Gastroesophageal sphincter (tissue), 4 donors: ENCODE results near the gene ZNF841. TPM values are rescaled to one million over a fixed set of nuclear protein-coding genes. Genes with fewer than 3 reads are reported as not detected.

Experiments used
- ATAC-seq: fragments of 150-250 bp; one replicate; pipeline ENCODE4 v1.9.1; 2016; ENCODE audit warnings: mild to moderate bottlenecking, moderate library complexity
- H3K27ac ChIP-seq, 4 donors: fragments of 200-600 bp; sonication (generic) in 3 of 4; 1 replicate in 3 of 4; 2 replicates in 1 of 4; pipeline ENCODE4 v1.5.1; 2016 to 2019
- H3K27me3 ChIP-seq: fragments of 200-600 bp; sonication (generic); one replicate; pipeline ENCODE4 v1.5.1; 2019
- H3K36me3 ChIP-seq, 2 donors: fragments of 200-600 bp; sonication (generic); one replicate each; pipeline ENCODE4 v1.5.1; 2019; ENCODE audit warnings: control low read depth in 1 of 2
- H3K4me1 ChIP-seq, 3 donors: fragments of 200-600 bp; sonication (generic); 1 replicate in 2 of 3; 2 replicates in 1 of 3; pipeline ENCODE4 v1.5.1; 2016 to 2019; ENCODE audit warnings: control low read depth in 2 of 3
- H3K4me3 ChIP-seq, 2 donors: fragments of 200-600 bp; sonication (generic); one replicate each; pipeline ENCODE4 v1.5.1; 2019; ENCODE audit warnings: mild to moderate bottlenecking in 1 of 2, moderate library complexity in 1 of 2
- H3K9me3 ChIP-seq, 3 donors: fragments of 200-600 bp; sonication (generic); one replicate each; pipeline ENCODE4 v1.5.1; 2017 to 2019; ENCODE audit warnings: control low read depth in 2 of 3
- EP300 ChIP-seq: sonication (generic); formaldehyde crosslinking; IDR thresholded peaks from one replicate; pipeline ENCODE4 v1.6.1; 2017; ENCODE audit warnings: antibody characterized with exemption, mild to moderate bottlenecking
- POLR2A ChIP-seq, 2 donors: fragments of 450-650 bp; IDR thresholded peaks; one replicate each; pipeline ENCODE4 v1.6.1; 2017; ENCODE audit warnings: antibody characterized with exemption in 2 of 2, mild to moderate bottlenecking in 2 of 2, moderate library complexity in 1 of 2
- POLR2AphosphoS5 ChIP-seq: sonication (generic); formaldehyde crosslinking; IDR thresholded peaks from one replicate; pipeline ENCODE4 v1.6.1; 2017; ENCODE audit warnings: antibody characterized with exemption
- WGBS, 2 donors: methylation state at CpG; one replicate each; pipeline ENCODE4 v1.1.5; 2018; ENCODE audit warnings: low coverage in 1 of 2; 5-methylcytosine and 5-hydroxymethylcytosine counted together
- total RNA-seq, 4 donors: library from RNA; depleted of rRNA; stranded (reverse); fragments of >200 nt; gene quantifications; one replicate each; pipeline ENCODE4 v1.1.0, GENCODE V29; 2016
- TF ChIP-seq, protein P1 (sequence below), 4 experiments: fragments of 200-600 bp in 2 of 4; fragments of 450-650 bp in 2 of 4; sonication (generic) in 1 of 4; IDR thresholded peaks; one replicate each; pipeline ENCODE4 v1.5.1; 2017 to 2019; ENCODE audit warnings: antibody characterized with exemption in 4 of 4, mild to moderate bottlenecking in 2 of 4, moderate library complexity in 2 of 4

The ZNF841 gene
- total RNA-seq, 4 donors from 2014 or later: 12.6 to 26.3 (median 15.9) TPM

DNA sequence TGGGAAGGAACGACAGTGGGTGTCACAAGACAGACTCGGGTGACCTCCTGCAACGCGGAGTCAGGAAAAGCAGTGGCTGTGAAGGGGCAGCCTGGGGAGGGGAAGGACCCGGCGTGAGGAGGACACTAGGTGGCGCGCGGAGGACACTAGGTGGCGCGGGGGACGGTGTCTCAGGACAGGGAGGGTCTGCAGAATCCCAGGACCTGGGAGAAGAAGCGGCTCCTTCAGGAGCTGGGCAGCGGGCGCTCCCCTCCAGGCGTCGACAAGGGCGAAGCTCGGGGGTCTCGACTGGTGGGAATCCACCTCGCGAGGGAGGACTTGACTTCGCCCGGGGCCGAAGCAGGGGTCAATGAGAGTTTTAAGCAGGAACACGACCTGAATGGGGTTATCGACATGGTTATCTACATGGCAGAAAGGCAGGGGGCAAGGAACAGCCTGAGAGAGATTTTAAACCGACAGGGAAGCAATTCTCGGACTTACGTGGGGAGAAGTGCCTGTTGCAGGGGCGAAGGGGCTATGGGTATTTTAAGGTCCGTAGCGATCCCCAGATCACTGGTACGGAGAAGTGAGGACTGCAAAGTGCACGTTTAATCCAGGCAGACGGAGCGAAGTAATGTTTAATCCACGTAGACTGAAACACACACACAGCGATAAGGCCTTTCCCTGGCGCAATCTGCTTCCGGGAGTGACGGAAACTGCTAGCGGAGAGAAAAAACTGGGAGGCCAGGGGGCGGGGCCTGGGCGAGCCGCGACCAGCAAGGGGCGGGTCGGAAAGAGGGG lies 43.9 kb upstream of the ZNF841 start, which contains the start of gene ZNF616:
ZNF616 (minus strand) TSS at position 687 of the 780 bp plus-strand sequence. CDS start 9,426 bp downstream, outside the sequence.
- no peaks in the 10 kb centered on the region for H3K9me3 ChIP-seq
- ATAC-seq: peak; percentile 90
- WGBS, 2 donors: 0% methylated on average over 16 to 38 of the region's 49 CpGs
- H3K27ac ChIP-seq: peak within 1 kb of the TSS; percentile 91 to 97 (median 92)
- H3K36me3 ChIP-seq: no peaks in the 10 kb centered on the region
- peak within 1 kb of the TSS; percentile 83 to 85 for H3K4me3 ChIP-seq
- H3K4me1 ChIP-seq: peaks cover 0 to 24% (median 10%) of the 10 kb centered on the region in 3 donors
- no peaks in the 10 kb centered on the region for H3K27me3 ChIP-seq
- TF ChIP-seq EP300: no peak
- TF ChIP-seq, protein P1, sequence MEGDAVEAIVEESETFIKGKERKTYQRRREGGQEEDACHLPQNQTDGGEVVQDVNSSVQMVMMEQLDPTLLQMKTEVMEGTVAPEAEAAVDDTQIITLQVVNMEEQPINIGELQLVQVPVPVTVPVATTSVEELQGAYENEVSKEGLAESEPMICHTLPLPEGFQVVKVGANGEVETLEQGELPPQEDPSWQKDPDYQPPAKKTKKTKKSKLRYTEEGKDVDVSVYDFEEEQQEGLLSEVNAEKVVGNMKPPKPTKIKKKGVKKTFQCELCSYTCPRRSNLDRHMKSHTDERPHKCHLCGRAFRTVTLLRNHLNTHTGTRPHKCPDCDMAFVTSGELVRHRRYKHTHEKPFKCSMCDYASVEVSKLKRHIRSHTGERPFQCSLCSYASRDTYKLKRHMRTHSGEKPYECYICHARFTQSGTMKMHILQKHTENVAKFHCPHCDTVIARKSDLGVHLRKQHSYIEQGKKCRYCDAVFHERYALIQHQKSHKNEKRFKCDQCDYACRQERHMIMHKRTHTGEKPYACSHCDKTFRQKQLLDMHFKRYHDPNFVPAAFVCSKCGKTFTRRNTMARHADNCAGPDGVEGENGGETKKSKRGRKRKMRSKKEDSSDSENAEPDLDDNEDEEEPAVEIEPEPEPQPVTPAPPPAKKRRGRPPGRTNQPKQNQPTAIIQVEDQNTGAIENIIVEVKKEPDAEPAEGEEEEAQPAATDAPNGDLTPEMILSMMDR (IDR thresholded peaks at IDR 0.05): peak; percentile 61 to 85 (median 78)
- peak; percentile 77 for TF ChIP-seq POLR2AphosphoS5
- TF ChIP-seq POLR2A (IDR thresholded peaks at IDR 0.05): peak in 1 of 2 donors; percentile 29

DNA sequence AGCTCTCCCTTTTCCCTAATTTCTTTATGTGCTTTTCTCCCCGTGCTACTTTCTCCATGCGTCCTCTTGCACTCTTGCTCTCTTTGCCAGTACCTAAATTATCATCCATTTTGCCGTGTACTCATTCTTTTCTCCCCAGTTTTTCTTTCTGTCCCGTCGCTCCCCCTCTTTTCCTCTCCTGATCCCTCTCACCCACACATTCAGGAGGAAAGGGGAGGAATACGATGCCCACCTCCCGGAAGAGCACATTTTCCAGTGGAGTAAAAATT lies 43.4 kb upstream of the ZNF841 start:
- Histone ChIP-seq H3K4me3 (peak overlapping the region; percentile 83 to 85), H3K36me3 (no peaks in the 10 kb centered on the region), H3K4me1 (peaks cover 0 to 24% (median 10%) of the 10 kb centered on the region in 3 donors), H3K27ac (peak overlapping the region; percentile 91 to 97 (median 92)), H3K27me3 (no peaks in the 10 kb centered on the region), H3K9me3 (no peaks in the 10 kb centered on the region)
- ATAC-seq: no peak
- WGBS, 2 donors: 0% methylated on average over 4 of the region's 7 CpGs; no CpG with 5 or more reads in 1 of the 2 donors
- TF ChIP-seq EP300 (no peak), POLR2AphosphoS5 (no peak), POLR2A (IDR thresholded peaks at IDR 0.05) (no peak)
- TF ChIP-seq, protein P1 (IDR thresholded peaks at IDR 0.05): no peak

DNA sequence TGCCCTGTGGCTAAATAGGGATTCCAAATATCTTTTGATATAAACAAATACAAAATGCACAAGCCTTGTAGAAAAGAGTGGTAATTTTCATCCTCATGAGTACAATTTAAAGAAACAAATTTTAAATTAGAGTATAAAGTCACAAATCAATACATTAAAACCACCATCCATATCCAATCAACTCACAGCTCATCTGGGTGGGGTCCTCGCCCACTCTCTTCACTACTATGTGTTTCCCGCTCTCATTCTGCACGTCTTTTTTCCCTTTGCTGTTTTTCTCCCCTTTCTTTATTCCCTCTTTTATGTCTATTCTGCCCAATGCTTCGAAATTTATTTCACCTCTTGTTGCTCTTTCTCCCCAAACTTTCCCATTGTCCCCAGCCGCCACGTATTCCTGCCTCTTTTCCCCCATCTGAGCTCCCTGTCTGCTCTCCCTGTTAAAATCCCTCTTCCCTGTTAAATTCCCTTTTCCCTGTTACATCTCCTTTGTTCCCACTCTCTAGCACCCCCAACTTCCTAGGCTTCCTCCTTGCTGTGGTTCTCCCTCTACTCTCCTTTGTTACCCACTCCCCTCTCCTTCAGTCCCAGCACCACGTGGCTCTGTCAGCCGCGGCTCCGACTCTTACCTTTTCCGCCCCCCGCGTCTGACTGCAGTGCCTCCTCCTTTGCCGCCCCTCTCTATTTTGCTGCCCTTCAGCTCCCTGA lies 42.9 kb upstream of the ZNF841 start:
- ATAC-seq: no peak
- peaks cover 0 to 24% (median 10%) of the 10 kb centered on the region in 3 donors for H3K4me1 ChIP-seq
- WGBS, 2 donors: 2 to 5% methylated on average over 12 to 14 of the region's 14 CpGs

DNA sequence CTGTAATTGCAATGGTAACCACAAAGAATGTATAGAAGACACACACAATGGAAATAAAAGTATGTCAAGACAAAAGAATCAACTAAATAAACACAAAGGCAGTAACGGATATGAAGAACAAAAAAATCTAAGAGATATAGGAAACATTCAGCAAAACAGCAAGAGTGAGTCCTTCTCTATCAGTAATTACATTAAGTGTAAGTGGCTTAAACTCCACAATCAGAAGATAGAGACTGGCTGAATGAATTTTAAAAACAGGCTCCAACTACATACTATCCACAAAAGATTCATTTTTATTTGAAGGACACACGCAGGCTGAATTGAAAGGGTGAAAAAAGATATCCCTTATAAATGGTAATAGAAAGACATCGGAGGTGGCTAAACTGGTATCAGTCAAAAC lies 24.7 kb upstream of the ZNF841 start:
- H3K27me3 ChIP-seq: no peaks in the 10 kb centered on the region
- no peak overlapping the region for H3K4me3 ChIP-seq
- 100% methylated on average over 2 to 3 of the region's 3 CpGs for WGBS, 2 donors
- no peaks in the 10 kb centered on the region for H3K4me1 ChIP-seq
- peaks cover 4 to 87% (median 9%) of the 10 kb centered on the region in 3 donors for H3K9me3 ChIP-seq
- ATAC-seq: no peak
- TF ChIP-seq POLR2A (IDR thresholded peaks at IDR 0.05) (no peak), EP300 (no peak), POLR2AphosphoS5 (no peak)
- TF ChIP-seq, protein P1 (IDR thresholded peaks at IDR 0.05): no peak
- no peak overlapping the region for H3K27ac ChIP-seq
- H3K36me3 ChIP-seq: peaks cover 22 to 100% of the 10 kb centered on the region in 2 donors

More for the DNA sequence above, 42.9 kb upstream of the ZNF841 start:
- Histone ChIP-seq H3K27ac (peak overlapping the region; percentile 91 to 97 (median 92)), H3K9me3 (no peaks in the 10 kb centered on the region), H3K4me3 (peak overlapping the region; percentile 83 to 85), H3K36me3 (no peaks in the 10 kb centered on the region), H3K27me3 (no peaks in the 10 kb centered on the region)
- no peak for TF ChIP-seq POLR2AphosphoS5
- no peak for TF ChIP-seq EP300

DNA sequence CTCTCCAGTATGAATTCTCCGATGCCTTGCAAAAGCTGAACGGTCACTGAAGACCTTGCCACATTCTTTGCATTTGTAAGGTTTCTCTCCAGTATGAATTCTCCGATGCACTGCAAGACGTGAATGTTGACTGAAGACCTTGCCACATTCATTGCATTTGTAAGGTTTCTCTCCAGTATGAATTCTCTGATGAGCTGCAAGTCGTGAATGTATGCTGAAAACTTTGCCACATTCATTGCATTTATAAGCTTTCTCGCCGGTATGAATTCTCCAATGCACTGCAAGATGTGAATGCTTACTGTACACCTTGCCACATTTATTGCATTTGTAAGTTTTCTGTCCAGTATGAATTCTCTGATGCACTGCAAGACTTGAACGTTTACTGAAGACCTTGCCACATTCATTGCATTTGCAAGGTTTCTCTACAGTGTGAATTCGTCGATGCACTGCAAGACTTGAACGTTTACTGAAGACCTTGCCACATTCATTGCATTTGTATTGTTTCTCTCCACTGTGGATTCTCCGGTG lies 20.0 kb upstream of the ZNF841 start:
- peaks cover 6 to 100% (median 15%) of the 10 kb centered on the region in 3 donors for H3K9me3 ChIP-seq
- H3K36me3 ChIP-seq: peaks cover 19 to 75% of the 10 kb centered on the region in 2 donors
- WGBS, 2 donors: 95 to 96% methylated on average over 12 of the region's 12 CpGs
- no peak overlapping the region for H3K4me3 ChIP-seq
- no peaks in the 10 kb centered on the region for H3K4me1 ChIP-seq
- no peaks in the 10 kb centered on the region for H3K27me3 ChIP-seq
- H3K27ac ChIP-seq: no peak overlapping the region
- TF ChIP-seq, protein P1 (IDR thresholded peaks at IDR 0.05): no peak
- no peak for TF ChIP-seq POLR2A (IDR thresholded peaks at IDR 0.05)
- TF ChIP-seq EP300: no peak
- no peak for TF ChIP-seq POLR2AphosphoS5
- no peak for ATAC-seq
